Measurements from ENCODE around the gene MAN2A1. TPM values are rescaled to one million over a fixed set of nuclear protein-coding genes. Genes with fewer than 3 reads are reported as not detected.

Gene MAN2A1
- total RNA-seq = 78.9 and 85.0 TPM in 2 replicates

DNA sequence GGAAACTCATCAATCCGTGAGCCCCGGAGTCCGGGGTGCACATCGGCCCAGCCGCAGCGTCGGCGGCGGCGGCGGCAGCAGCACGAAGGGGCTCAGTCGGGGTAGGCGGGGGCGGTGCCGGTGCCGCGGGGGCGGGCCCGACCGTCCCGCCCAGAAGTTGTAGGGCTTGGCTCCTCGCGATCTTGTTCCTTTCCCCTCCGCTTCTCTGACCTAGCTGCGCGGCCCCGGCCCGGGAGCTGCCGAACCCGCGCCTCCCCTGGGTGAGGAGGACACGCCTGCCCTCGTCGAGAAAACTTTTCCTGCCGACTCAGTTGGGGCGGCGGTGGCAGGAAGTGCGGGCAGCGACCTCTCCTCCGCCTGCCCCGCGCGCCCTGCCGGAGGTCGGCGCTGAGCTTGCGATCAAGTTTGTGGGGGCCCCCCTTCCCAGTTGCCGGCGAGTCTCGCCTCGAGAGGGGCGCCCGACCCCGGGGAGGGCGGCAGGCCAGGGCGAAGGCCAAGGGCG is at the start of gene MAN2A1:
Gene MAN2A1 (plus strand): TSS at position 188 of the 502 bp plus-strand sequence. CDS start 491 bp downstream, outside the sequence.
- Histone ChIP-seq H3K4me3 (ENCODE audit: low read depth, low read length) (peak within 1 kb of the TSS; percentile 90), H3K36me3 (ENCODE audit: control insufficient read depth, insufficient read depth, low read length) (no peaks in the 10 kb centered on the region), H3K27me3 (ENCODE audit: control insufficient read depth, insufficient read depth, low read length) (no peaks in the 10 kb centered on the region)
- DNase-seq (ENCODE audit: low read depth) (peak; percentile 57), FAIRE-seq (no peak)
- TF ChIP-seq, protein P1, sequence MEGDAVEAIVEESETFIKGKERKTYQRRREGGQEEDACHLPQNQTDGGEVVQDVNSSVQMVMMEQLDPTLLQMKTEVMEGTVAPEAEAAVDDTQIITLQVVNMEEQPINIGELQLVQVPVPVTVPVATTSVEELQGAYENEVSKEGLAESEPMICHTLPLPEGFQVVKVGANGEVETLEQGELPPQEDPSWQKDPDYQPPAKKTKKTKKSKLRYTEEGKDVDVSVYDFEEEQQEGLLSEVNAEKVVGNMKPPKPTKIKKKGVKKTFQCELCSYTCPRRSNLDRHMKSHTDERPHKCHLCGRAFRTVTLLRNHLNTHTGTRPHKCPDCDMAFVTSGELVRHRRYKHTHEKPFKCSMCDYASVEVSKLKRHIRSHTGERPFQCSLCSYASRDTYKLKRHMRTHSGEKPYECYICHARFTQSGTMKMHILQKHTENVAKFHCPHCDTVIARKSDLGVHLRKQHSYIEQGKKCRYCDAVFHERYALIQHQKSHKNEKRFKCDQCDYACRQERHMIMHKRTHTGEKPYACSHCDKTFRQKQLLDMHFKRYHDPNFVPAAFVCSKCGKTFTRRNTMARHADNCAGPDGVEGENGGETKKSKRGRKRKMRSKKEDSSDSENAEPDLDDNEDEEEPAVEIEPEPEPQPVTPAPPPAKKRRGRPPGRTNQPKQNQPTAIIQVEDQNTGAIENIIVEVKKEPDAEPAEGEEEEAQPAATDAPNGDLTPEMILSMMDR (IDR thresholded peaks at IDR 0.05; ENCODE audit: insufficient read depth, low read length, severe bottlenecking) = no peak

DNA sequence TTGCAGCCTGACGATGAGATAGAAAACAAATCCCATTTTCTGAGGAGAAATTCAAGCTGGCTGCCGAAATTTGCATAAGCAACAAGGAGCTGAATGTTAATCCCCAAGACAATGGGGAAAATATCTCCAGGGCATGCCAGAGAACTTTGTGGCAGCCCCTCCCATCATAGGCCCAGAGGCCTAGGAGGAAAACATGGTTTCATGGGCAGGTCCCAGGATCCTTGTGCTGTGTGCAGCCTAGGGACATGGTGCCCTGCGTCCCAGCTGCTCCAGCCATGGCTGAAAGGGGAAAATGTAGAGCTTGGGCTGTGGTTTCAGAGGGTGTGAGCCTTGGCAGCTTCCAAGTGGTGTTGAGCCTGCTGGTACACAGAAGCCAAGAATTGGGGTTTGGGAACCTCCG is 48.8 kb upstream of the MAN2A1 start:
- DNase-seq (ENCODE audit: low read depth) = no peak
- no peak for FAIRE-seq
- no peaks in the 10 kb centered on the region for H3K36me3 ChIP-seq (ENCODE audit: control insufficient read depth, insufficient read depth, low read length)
- no peaks in the 10 kb centered on the region for H3K27me3 ChIP-seq (ENCODE audit: control insufficient read depth, insufficient read depth, low read length)
- no peak overlapping the region for H3K4me3 ChIP-seq (ENCODE audit: low read depth, low read length)
- TF ChIP-seq, protein P1 (IDR thresholded peaks at IDR 0.05; ENCODE audit: insufficient read depth, low read length, severe bottlenecking) = no peak

DNA sequence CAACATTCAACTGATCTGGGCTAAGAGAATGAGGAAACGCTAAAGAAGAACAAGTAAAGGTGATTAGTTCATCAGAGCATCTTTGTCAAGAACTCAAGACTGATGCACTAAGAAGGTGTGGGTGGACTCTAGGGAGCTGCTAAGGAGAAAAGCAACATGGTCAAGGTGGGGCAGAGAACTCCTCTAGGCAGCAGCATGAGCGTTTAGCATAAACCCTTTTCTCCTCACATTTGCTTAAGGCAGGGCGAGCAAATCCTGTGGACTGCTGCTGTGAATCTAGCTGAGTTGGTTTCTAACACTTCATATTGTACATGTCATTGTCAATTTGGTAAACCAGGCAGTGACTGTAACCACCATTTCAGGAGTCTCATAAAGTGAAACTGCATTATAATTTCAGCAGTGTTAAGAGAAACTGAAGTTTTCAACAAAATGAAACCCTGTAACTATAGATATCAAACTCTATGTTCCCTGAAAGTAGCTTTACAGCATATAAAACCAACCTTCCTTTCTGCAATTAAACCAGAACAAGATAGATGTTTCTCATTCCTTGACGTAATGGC is 45.9 kb upstream of the MAN2A1 start:
- Histone ChIP-seq H3K36me3 (ENCODE audit: control insufficient read depth, insufficient read depth, low read length) (no peaks in the 10 kb centered on the region), H3K4me3 (ENCODE audit: low read depth, low read length) (no peak overlapping the region), H3K27me3 (ENCODE audit: control insufficient read depth, insufficient read depth, low read length) (no peaks in the 10 kb centered on the region)
- TF ChIP-seq, protein P1 (IDR thresholded peaks at IDR 0.05; ENCODE audit: insufficient read depth, low read length, severe bottlenecking) = no peak
- FAIRE-seq (no peak), DNase-seq (ENCODE audit: low read depth) (no peak)

DNA sequence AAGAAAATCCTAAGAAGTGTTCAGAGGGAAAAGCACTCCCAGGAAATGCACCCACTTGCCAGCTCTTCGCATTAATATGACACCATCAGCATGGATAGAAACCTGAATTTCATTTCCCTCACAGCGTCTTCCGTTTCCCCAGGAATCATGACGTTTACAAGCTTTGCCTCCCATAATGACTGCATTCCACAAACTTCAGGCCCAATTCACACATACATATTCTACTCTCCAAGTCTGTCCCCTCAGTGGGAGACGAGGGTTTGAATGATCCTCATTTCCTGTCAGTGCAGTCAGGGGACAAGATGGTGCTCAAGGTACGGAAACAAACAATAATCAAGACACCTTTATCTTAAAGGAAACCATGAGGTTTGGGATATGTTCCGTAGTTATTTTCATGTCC is 44.9 kb upstream of the MAN2A1 start:
- TF ChIP-seq, protein P1 (IDR thresholded peaks at IDR 0.05; ENCODE audit: insufficient read depth, low read length, severe bottlenecking) = no peak
- FAIRE-seq = no peak
- no peaks in the 10 kb centered on the region for H3K36me3 ChIP-seq (ENCODE audit: control insufficient read depth, insufficient read depth, low read length)
- H3K27me3 ChIP-seq (ENCODE audit: control insufficient read depth, insufficient read depth, low read length) = no peaks in the 10 kb centered on the region
- DNase-seq (ENCODE audit: low read depth) = no peak
- no peak overlapping the region for H3K4me3 ChIP-seq (ENCODE audit: low read depth, low read length)

DNA sequence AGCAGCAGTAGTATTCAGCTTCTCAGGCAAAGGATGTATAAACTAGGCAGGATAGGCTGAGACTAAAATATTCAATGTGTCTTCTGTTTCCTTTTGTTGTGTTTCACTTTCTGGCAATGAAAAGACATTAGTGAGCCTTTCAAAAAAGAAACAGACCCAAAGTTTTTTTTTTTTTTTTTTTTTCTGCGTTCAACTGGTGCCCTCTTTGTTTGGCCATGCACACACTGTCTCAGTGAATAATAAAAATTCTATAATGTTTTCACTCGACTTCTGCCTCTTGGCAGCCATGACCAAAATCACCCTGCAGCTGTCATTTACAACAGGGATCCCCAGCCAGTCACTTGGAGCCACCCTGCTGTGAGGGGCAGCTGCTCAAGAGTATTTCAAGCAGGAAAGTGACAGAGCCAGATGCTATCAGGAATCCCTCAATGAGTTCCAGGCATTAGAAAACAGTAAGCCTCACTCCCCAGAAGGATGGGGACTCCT is 44.0 kb upstream of the MAN2A1 start:
- TF ChIP-seq, protein P1 (IDR thresholded peaks at IDR 0.05; ENCODE audit: insufficient read depth, low read length, severe bottlenecking) = no peak
- FAIRE-seq (no peak), DNase-seq (ENCODE audit: low read depth) (no peak)
- Histone ChIP-seq H3K36me3 (ENCODE audit: control insufficient read depth, insufficient read depth, low read length) (no peaks in the 10 kb centered on the region), H3K4me3 (ENCODE audit: low read depth, low read length) (no peak overlapping the region), H3K27me3 (ENCODE audit: control insufficient read depth, insufficient read depth, low read length) (no peaks in the 10 kb centered on the region)

DNA sequence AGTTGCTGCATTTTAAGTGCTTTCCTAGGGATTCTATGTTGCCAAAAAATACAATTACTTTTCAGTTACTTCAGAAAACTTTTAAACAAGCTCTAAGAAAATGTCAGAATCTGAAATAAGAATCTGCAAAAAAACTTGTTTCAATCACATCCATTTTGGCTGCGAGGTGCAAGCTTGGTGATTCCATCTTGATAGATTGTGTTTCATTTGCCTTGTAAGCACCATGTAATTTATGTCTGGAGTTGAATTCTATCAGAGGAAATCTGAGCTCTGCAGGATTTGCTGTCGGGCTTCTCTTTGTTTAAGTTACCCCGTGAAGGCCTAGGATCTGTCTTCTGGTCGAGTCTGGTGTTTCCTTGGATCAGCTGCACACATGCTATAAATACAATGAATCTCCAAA is 40.4 kb upstream of the MAN2A1 start:
- no peak for FAIRE-seq
- TF ChIP-seq, protein P1 (IDR thresholded peaks at IDR 0.05; ENCODE audit: insufficient read depth, low read length, severe bottlenecking) = no peak
- DNase-seq (ENCODE audit: low read depth) = no peak
- Histone ChIP-seq H3K4me3 (ENCODE audit: low read depth, low read length) (no peak overlapping the region), H3K36me3 (ENCODE audit: control insufficient read depth, insufficient read depth, low read length) (no peaks in the 10 kb centered on the region), H3K27me3 (ENCODE audit: control insufficient read depth, insufficient read depth, low read length) (no peaks in the 10 kb centered on the region)

Data from bronchial epithelial cell (primary cell).